Fibroblast of pulmonary artery (primary cell): Measurements from ENCODE around the gene CHD2.

Experiments
- DNase-seq: peaks from one replicate; pipeline ENCODE4 v3.0.0-alpha.2; 2010; ENCODE audit warnings: low read depth
- H3K4me3 ChIP-seq: replicated peaks from 2 replicates; pipeline ENCODE4 v1.5.1; 2011; ENCODE audit warnings: low read depth, mild to moderate bottlenecking, control low read depth, low read length, moderate library complexity
- CTCF ChIP-seq: IDR thresholded peaks from 2 replicates; pipeline ENCODE4 v1.5.1; 2011; ENCODE audit warnings: mild to moderate bottlenecking, control low read depth, low read length, inconsistent platforms; ENCODE audit errors: missing control alignments

Gene CHD2

DNA sequence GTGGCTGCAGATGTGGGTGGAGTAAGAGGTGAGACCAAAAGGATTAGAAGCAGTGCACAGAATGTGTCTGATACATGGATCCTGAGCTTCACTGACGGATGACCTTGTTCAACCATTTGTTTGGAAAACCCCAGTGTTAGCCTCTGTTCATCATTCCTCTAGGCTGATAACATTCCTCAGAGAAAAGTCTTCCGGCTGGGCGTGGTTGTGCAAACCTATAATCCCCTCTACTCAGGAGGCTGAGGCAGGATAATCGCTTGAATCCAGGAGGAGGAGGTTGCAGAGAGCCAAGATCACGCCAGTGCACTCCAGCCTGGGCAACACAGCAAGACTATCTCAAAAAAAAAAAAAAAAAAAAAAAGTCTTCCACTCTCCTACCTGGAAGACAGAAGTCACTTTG is 23.1 kb upstream of the CHD2 start:
- H3K4me3 ChIP-seq = no peak overlapping the region
- no peak for DNase-seq
- no peak for TF ChIP-seq CTCF

DNA sequence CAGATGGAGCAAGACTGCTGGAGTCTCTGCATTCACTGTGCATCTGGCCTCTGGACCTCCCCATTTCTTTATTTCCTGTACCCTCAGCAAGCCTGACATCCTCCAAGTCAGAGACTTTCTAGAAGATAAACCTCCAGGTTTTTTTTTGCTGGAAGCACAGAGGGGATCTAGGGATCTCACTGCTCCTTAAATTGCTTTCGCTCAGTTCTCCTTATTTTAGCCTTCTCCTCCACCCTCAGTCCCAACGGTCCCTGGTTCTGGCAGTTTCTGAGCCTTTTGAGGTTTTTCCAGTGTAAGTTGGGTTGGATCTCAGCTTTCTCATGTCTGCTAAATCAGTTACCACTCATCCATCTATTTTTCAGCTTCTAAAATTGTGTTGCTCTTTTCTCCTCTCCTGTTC is 22.7 kb upstream of the CHD2 start:
- TF ChIP-seq CTCF = no peak
- no peak overlapping the region for H3K4me3 ChIP-seq
- no peak for DNase-seq

GRCh38 chr15:92878593-92879053 is 21.5 kb upstream of the CHD2 start:
- H3K4me3 ChIP-seq = no peak overlapping the region
- DNase-seq = no peak
- no peak for TF ChIP-seq CTCF

GRCh38 chr15:92879949-92880725 is 20.0 kb upstream of the CHD2 start:
- no peak overlapping the region for H3K4me3 ChIP-seq
- no peak for TF ChIP-seq CTCF
- DNase-seq = no peak

- no peak overlapping the region for H3K4me3 ChIP-seq
- DNase-seq = no peak
- no peak for TF ChIP-seq CTCF
Measured at GRCh38 chr15:92880796-92881195, 19.3 kb upstream of the CHD2 start.

- no peak for DNase-seq
- no peak overlapping the region for H3K4me3 ChIP-seq
- TF ChIP-seq CTCF = no peak
Measured at GRCh38 chr15:92881211-92881754, 18.8 kb upstream of the CHD2 start.
